Rectal smooth muscle tissue (tissue), 1 donor: Measurements from ENCODE around the gene JAKMIP3.

Source experiments
- H3K27ac ChIP-seq: one replicate; pipeline ENCODE4 v1.7.0; 2013; ENCODE audit warnings: low read depth, low read length, inconsistent platforms
- H3K27me3 ChIP-seq: one replicate; pipeline ENCODE4 v1.7.0; 2013; ENCODE audit warnings: low read length; ENCODE audit not compliant: control insufficient read depth, insufficient read depth
- H3K36me3 ChIP-seq: one replicate; pipeline ENCODE4 v1.7.0; 2013; ENCODE audit warnings: low read length; ENCODE audit not compliant: control insufficient read depth, insufficient read depth
- H3K4me1 ChIP-seq: one replicate; pipeline ENCODE4 v1.7.0; 2013; ENCODE audit warnings: low read length; ENCODE audit not compliant: control insufficient read depth, insufficient read depth
- H3K4me3 ChIP-seq: one replicate; pipeline ENCODE4 v1.7.0; 2013; ENCODE audit warnings: low read length
- H3K9ac ChIP-seq: one replicate; pipeline ENCODE4 v1.7.0; 2013; ENCODE audit warnings: low read length

The JAKMIP3 gene

DNA sequence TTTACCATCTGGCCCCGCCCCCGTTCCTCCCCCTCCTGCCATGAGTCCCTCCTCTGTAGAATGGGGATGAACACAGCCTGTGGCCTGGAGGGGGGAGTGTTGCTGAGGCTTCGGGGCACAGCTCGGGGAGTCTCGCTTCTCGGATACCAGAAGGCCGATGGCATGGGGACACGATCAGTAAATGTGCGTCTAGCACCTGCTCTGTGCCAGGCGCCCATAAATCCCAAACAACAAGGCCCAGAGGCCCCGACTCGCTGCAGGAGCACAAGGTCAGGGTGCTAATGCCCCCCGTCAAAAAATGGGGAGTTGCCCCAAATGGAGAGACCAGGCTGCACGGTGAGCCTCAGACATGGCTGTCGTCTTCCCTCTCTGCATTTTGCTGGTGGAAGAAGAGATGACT is 40.7 kb downstream of the JAKMIP3 start:
- Histone ChIP-seq H3K9ac (no peak overlapping the region), H3K27me3 (no peaks in the 10 kb centered on the region), H3K36me3 (no peaks in the 10 kb centered on the region), H3K4me1 (no peaks in the 10 kb centered on the region), H3K4me3 (no peak overlapping the region), H3K27ac (no peak overlapping the region)

DNA sequence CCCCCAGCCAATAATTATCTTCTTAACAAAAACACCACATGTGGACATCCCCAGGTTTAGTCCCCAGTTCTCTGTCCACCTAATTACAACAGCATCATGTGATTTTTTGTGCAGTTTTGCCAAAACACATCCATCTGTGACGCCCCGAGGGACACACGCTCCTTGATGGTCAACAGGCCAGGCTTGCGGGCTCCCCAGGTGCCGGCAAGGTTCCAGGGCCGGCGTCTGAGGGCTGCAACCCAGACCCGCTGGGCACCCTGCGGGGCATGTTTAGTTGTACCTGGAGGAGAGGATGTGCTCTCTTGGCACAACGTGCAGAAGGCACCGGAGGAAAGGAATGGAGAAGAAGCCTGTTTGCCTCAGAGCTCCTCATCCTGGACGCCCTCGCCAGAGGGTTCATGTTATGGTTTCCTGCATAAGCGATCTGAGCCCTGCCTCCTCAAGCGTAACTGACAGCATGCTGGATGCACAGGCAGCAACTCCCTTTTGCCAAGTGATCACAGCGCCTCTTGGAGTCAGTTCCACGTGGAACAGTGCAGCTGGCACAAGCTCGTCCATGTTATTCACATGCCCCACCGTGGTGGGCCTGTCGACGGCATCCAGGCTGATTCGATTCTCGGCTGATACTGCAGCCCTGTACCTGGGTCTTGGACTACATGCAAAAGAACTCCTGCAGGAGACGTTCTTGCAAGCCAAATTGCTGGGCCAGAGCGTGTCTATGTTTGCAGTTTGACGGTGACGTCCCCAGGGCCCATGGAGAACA is 41.6 kb downstream of the JAKMIP3 start:
- Histone ChIP-seq H3K4me3 (no peak overlapping the region), H3K36me3 (no peaks in the 10 kb centered on the region), H3K27me3 (no peaks in the 10 kb centered on the region), H3K9ac (no peak overlapping the region), H3K27ac (no peak overlapping the region), H3K4me1 (no peaks in the 10 kb centered on the region)

- H3K9ac ChIP-seq = no peak overlapping the region
- no peak overlapping the region for H3K27ac ChIP-seq
- no peaks in the 10 kb centered on the region for H3K4me1 ChIP-seq
- H3K36me3 ChIP-seq = no peaks in the 10 kb centered on the region
- no peaks in the 10 kb centered on the region for H3K27me3 ChIP-seq
- no peak overlapping the region for H3K4me3 ChIP-seq
These were observed 42.5 kb downstream of the JAKMIP3 start for GRCh38 chr10:132107949-132108877.

- Histone ChIP-seq H3K4me1 (no peaks in the 10 kb centered on the region), H3K27ac (no peak overlapping the region), H3K36me3 (no peaks in the 10 kb centered on the region), H3K27me3 (no peaks in the 10 kb centered on the region), H3K9ac (no peak overlapping the region), H3K4me3 (no peak overlapping the region)
These were observed 43.8 kb downstream of the JAKMIP3 start for GRCh38 chr10:132109341-132110110.

DNA sequence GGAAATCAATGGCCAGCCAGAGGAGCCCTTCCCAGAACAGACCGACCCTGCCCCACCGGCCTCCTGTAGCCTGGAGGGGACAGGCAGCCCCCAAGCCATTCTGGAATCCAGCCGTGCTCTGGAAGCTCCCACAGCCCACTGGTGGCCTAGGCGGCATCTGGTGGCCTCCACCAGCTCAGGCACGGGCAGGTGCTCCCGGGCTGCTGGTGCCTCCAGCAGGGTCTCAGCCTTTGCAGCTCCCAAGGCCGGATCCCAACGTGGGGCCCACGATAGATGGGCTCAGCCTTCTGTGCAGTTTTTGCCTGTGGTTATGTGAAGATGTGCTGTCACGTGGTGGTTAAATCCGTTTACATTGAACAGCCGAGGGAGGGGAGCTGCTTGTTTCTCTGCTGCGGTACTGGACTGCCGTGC is 44.4 kb downstream of the JAKMIP3 start:
- Histone ChIP-seq H3K27ac (no peak overlapping the region), H3K9ac (no peak overlapping the region)

GRCh38 chr10:132110713-132111112 is 45.0 kb downstream of the JAKMIP3 start:
- H3K27ac ChIP-seq = no peak overlapping the region
- H3K9ac ChIP-seq = no peak overlapping the region
- H3K4me3 ChIP-seq = no peak overlapping the region
- no peaks in the 10 kb centered on the region for H3K4me1 ChIP-seq
- no peaks in the 10 kb centered on the region for H3K36me3 ChIP-seq
- no peaks in the 10 kb centered on the region for H3K27me3 ChIP-seq

More for the DNA sequence above, 44.4 kb downstream of the JAKMIP3 start:
- Histone ChIP-seq H3K27me3 (no peaks in the 10 kb centered on the region), H3K4me3 (no peak overlapping the region), H3K4me1 (no peaks in the 10 kb centered on the region), H3K36me3 (no peaks in the 10 kb centered on the region)

DNA sequence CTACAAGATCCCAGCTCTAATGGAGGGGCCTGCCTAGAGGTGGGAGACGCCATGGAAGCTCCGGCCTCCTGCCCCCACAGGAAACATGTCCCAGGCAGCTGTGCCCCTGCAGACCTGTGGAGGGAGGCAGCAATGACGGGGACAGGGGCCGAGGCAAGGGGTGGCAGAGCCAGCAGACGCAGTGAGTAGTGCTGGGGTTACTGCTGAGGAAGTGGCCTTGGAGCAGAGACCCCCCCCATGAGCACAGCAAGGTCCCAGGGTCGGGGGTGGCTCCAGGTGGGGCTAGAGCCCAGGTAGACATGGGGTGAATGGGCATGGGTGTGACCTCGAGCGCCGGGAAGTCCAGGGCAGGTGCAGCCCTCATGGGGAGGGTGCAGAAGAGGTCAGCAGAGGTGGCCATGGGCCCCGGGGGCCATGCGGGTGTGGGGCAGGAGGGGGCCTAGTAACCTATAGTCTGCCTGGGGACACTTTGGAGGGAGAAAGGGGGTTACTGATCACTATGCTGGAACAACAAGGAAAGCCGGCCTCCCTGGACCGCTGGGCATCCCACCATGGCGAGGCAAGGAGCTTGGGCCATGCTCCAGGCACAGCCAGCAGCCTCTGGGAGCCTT is 45.5 kb downstream of the JAKMIP3 start:
- no peak overlapping the region for H3K9ac ChIP-seq

DNA sequence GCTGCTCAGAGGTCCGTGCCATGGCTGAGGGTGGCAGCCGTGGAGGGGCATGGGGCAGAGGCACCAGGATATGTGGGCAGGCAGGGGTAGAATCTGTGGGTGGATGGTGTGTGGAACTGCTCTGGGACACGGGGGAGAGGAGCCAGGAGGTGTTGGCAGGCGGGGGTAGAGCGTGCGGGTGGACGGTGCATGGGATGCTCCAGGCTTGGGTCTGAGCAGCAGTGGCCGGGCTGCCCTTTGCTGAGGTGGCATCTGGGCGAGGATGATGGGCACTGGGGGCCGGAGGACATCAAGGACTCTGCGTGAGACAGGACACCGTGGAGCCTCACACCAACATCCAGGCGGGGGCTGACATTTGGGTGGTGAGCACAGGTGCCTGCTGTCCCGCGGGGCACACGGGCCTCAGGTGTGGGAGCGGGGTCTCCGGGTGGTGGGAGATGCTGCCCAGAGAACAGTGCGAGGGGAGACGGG is 46.2 kb downstream of the JAKMIP3 start:
- Histone ChIP-seq H3K4me3 (no peak overlapping the region), H3K27me3 (no peaks in the 10 kb centered on the region), H3K9ac (no peak overlapping the region), H3K36me3 (no peaks in the 10 kb centered on the region), H3K4me1 (no peaks in the 10 kb centered on the region), H3K27ac (no peak overlapping the region)

More for the DNA sequence above, 45.5 kb downstream of the JAKMIP3 start:
- no peaks in the 10 kb centered on the region for H3K36me3 ChIP-seq
- H3K27me3 ChIP-seq = no peaks in the 10 kb centered on the region
- H3K4me1 ChIP-seq = no peaks in the 10 kb centered on the region
- no peak overlapping the region for H3K4me3 ChIP-seq
- H3K27ac ChIP-seq = no peak overlapping the region

DNA sequence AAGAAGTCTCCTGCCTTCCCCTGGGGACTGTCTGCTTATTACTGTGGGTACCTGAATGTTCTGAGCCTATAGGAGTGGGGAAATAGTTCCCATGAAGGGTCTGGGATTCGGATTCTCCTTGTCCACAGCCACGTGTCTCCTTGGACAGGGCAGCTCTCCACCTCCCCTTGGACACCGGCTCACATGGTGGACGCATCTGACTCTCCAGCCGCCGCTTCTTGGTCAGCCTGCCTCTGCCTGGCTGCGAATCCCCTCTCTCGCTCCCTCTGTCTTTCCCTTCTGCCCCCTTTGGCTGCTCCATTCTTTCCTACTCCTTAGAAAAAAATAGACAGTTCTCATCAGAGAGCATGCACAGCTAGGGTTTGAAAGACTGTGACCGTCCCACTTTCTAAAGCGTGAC is 46.9 kb downstream of the JAKMIP3 start:
- H3K4me3 ChIP-seq = no peak overlapping the region
- H3K4me1 ChIP-seq = no peaks in the 10 kb centered on the region
- H3K27ac ChIP-seq = no peak overlapping the region
- H3K27me3 ChIP-seq = no peaks in the 10 kb centered on the region
- no peak overlapping the region for H3K9ac ChIP-seq
- no peaks in the 10 kb centered on the region for H3K36me3 ChIP-seq

GRCh38 chr10:132113206-132113605 is 47.5 kb downstream of the JAKMIP3 start:
- Histone ChIP-seq H3K27ac (no peak overlapping the region), H3K9ac (no peak overlapping the region), H3K36me3 (no peaks in the 10 kb centered on the region), H3K4me1 (no peaks in the 10 kb centered on the region), H3K4me3 (no peak overlapping the region), H3K27me3 (no peaks in the 10 kb centered on the region)

- Histone ChIP-seq H3K4me3 (no peak overlapping the region), H3K9ac (no peak overlapping the region), H3K27ac (no peak overlapping the region), H3K4me1 (no peaks in the 10 kb centered on the region), H3K36me3 (no peaks in the 10 kb centered on the region), H3K27me3 (no peaks in the 10 kb centered on the region)
These were observed 48.1 kb downstream of the JAKMIP3 start for GRCh38 chr10:132113766-132114365.
